Measurements from ENCODE around the gene PIGV.

- no peak for TF ChIP-seq EZH2 (IDR thresholded peaks at IDR 0.05; ENCODE audit: borderline replicate concordance, low read length)
- TF ChIP-seq CTCF (conservative IDR thresholded peaks at IDR 0.05 in 1 of 2, IDR thresholded peaks at IDR 0.05 in 1 of 2; ENCODE audit: extremely low read depth in 1 of 2, insufficient read depth in 1 of 2, low read depth in 1 of 2, low read length in 2 of 2), result peak; percentile 88 to 97
These were observed 1.3 kb downstream of the PIGV start for GRCh38 chr1:26788836-26789611.
